HAP-1 (cell line): ENCODE data around the gene EIF3K.

Experiments used
- DNase-seq, 2 experiments: peaks; one replicate each; pipeline ENCODE4 v3.0.0-alpha.2; 2016 to 2020; ENCODE audit warnings: low spot score in 2 of 2
- H3K27me3 ChIP-seq: fragments of 250-450 bp; sonication (Bioruptor Pico); 2 replicates; pipeline ENCODE4 v1.5.1; 2020; ENCODE audit warnings: low read depth, mild to moderate bottlenecking, moderate library complexity
- H3K36me3 ChIP-seq: fragments of 250-450 bp; sonication (Bioruptor Pico); replicated peaks from 2 replicates; pipeline ENCODE4 v1.5.1; 2020; ENCODE audit warnings: mild to moderate bottlenecking
- H3K4me1 ChIP-seq: fragments of 250-450 bp; sonication (Bioruptor Pico); 2 replicates; pipeline ENCODE4 v1.5.1; 2020; ENCODE audit warnings: mild to moderate bottlenecking
- H3K4me3 ChIP-seq: fragments of 250-450 bp; sonication (Bioruptor Pico); 2 replicates; pipeline ENCODE4 v1.5.1; 2020; ENCODE audit warnings: mild to moderate bottlenecking, moderate library complexity
- H3K9me3 ChIP-seq: fragments of 250-450 bp; sonication (Bioruptor Pico); 2 replicates; pipeline ENCODE4 v1.5.1; 2020; ENCODE audit warnings: mild to moderate bottlenecking, moderate library complexity
- in situ Hi-C: fragments of 300-500 bp; cut with MboI; formaldehyde crosslinking; loops from 3 replicates; pipeline ENCODE4 v1.14.3; 2020; ENCODE audit warnings: low sequenced_read_pairs, inconsistent platforms, mixed read lengths

EIF3K gene

GRCh38 chr19:38673030-38673429, 54.0 kb downstream of the EIF3K start:
- Histone ChIP-seq H3K36me3 (peaks cover 1% of the 10 kb centered on the region; the same call in 1 of the 2 replicates), H3K4me1 (peaks cover 13% of the 10 kb centered on the region)
- in situ Hi-C loops = no loop called here

GRCh38 chr19:38674388-38675171, 55.6 kb downstream of the EIF3K start:
- Histone ChIP-seq H3K36me3 (peaks cover 3% of the 10 kb centered on the region), H3K4me1 (peaks cover 11% of the 10 kb centered on the region)
- DNase-seq = no peak

More at GRCh38 chr19:38673030-38673429, 54.0 kb downstream of the EIF3K start:
- Histone ChIP-seq H3K9me3 (no peaks in the 10 kb centered on the region), H3K4me3 (no peak overlapping the region), H3K27me3 (no peaks in the 10 kb centered on the region)
- no peak for DNase-seq

GRCh38 chr19:38675611-38676010, 56.6 kb downstream of the EIF3K start:
- H3K9me3 ChIP-seq = no peaks in the 10 kb centered on the region
- H3K36me3 ChIP-seq = peaks cover 3% of the 10 kb centered on the region; the same call in 1 of the 2 replicates
- no peaks in the 10 kb centered on the region for H3K27me3 ChIP-seq
- no peak overlapping the region for H3K4me3 ChIP-seq
- peaks cover 5% of the 10 kb centered on the region for H3K4me1 ChIP-seq
- DNase-seq = no peak
- in situ Hi-C loops = no loop called here

More at GRCh38 chr19:38674388-38675171, 55.6 kb downstream of the EIF3K start:
- H3K9me3 ChIP-seq = no peaks in the 10 kb centered on the region
- H3K4me3 ChIP-seq = no peak overlapping the region
- no peaks in the 10 kb centered on the region for H3K27me3 ChIP-seq
- in situ Hi-C loops = no loop called here

- H3K4me3 ChIP-seq = no peak overlapping the region
- no peak for DNase-seq
Measured at GRCh38 chr19:38676023-38676877, 57.3 kb downstream of the EIF3K start.

GRCh38 chr19:38676878-38677646, 58.1 kb downstream of the EIF3K start:
- Histone ChIP-seq H3K4me3 (no peak overlapping the region), H3K27me3 (no peaks in the 10 kb centered on the region), H3K9me3 (no peaks in the 10 kb centered on the region), H3K36me3 (peaks cover 8% of the 10 kb centered on the region), H3K4me1 (no peaks in the 10 kb centered on the region)
- no peak for DNase-seq
- in situ Hi-C loops = no loop called here

More at GRCh38 chr19:38676023-38676877, 57.3 kb downstream of the EIF3K start:
- in situ Hi-C loops = no loop called here
- H3K27me3 ChIP-seq = no peaks in the 10 kb centered on the region
- H3K4me1 ChIP-seq = no peaks in the 10 kb centered on the region; the same call in 1 of the 2 replicates
- no peaks in the 10 kb centered on the region for H3K9me3 ChIP-seq
- H3K36me3 ChIP-seq = peaks cover 4% of the 10 kb centered on the region

- H3K4me1 ChIP-seq = peaks cover 1% of the 10 kb centered on the region
- peaks cover 12% of the 10 kb centered on the region for H3K36me3 ChIP-seq
- in situ Hi-C loops = no loop called here
Measured at GRCh38 chr19:38678217-38678890, 59.4 kb downstream of the EIF3K start.

GRCh38 chr19:38678891-38679494, 60.0 kb downstream of the EIF3K start:
- H3K4me3 ChIP-seq = no peak overlapping the region
- H3K9me3 ChIP-seq = no peaks in the 10 kb centered on the region
- H3K4me1 ChIP-seq = peaks cover 8% of the 10 kb centered on the region
- H3K27me3 ChIP-seq = no peaks in the 10 kb centered on the region
- peaks cover 12% of the 10 kb centered on the region for H3K36me3 ChIP-seq
- DNase-seq = no peak
- in situ Hi-C loops = no loop called here

More at GRCh38 chr19:38678217-38678890, 59.4 kb downstream of the EIF3K start:
- Histone ChIP-seq H3K9me3 (no peaks in the 10 kb centered on the region), H3K4me3 (no peak overlapping the region), H3K27me3 (no peaks in the 10 kb centered on the region)
- DNase-seq = no peak

GRCh38 chr19:38679839-38680238, 60.9 kb downstream of the EIF3K start:
- Histone ChIP-seq H3K27me3 (no peaks in the 10 kb centered on the region), H3K4me1 (peaks cover 16% of the 10 kb centered on the region), H3K36me3 (peaks cover 12% of the 10 kb centered on the region), H3K9me3 (no peaks in the 10 kb centered on the region), H3K4me3 (no peak overlapping the region)
- in situ Hi-C loops = no loop called here
- DNase-seq = no peak

- Histone ChIP-seq H3K4me1 (peaks cover 36% of the 10 kb centered on the region), H3K27me3 (no peaks in the 10 kb centered on the region), H3K4me3 (no peak overlapping the region), H3K36me3 (peaks cover 12% of the 10 kb centered on the region), H3K9me3 (no peaks in the 10 kb centered on the region)
- in situ Hi-C loops = no loop called here
- no peak for DNase-seq
Measured at GRCh38 chr19:38682195-38682867, 63.3 kb downstream of the EIF3K start.

- H3K27me3 ChIP-seq = no peaks in the 10 kb centered on the region
- peaks cover 39% of the 10 kb centered on the region for H3K4me1 ChIP-seq
- H3K36me3 ChIP-seq = peaks cover 12% of the 10 kb centered on the region
- no peaks in the 10 kb centered on the region for H3K9me3 ChIP-seq
- no peak for DNase-seq
- no peak overlapping the region for H3K4me3 ChIP-seq
- in situ Hi-C loops = no loop called here
Measured at GRCh38 chr19:38682872-38683392, 63.9 kb downstream of the EIF3K start.

- DNase-seq = peak in 1 of 2 experiments; percentile 70
- Histone ChIP-seq H3K4me1 (peaks cover 40% of the 10 kb centered on the region), H3K9me3 (no peaks in the 10 kb centered on the region), H3K36me3 (peaks cover 12% of the 10 kb centered on the region), H3K4me3 (no peak overlapping the region), H3K27me3 (no peaks in the 10 kb centered on the region)
- in situ Hi-C loops = no loop called here
Measured at GRCh38 chr19:38683393-38684077, 64.5 kb downstream of the EIF3K start.
